ENCODE measurements around the gene CAMSAP2.
"Not testable (repeated sequence)": the region's sequence is repeated elsewhere in the genome, so short reads cannot be mapped to it uniquely, and the experiment has no call there.

The CAMSAP2 gene

DNA sequence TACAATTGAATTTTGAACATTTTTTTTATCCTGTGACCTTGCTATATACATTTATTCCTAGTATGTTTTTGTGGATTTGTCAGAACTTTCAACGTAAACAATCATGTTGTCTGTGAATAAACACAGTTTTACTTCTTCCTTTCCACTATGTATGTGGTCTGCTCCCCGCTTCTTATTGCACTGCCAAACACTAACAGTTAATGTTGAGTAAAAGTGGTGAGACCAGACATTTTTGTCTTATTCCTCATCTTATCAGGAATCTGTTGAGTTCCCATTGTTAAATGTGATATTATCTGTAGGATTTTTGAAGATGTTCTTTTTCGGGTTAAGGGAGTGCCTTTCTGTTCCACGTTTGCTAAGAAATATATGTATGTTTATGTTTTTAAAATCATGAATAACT is 45.9 kb downstream of the CAMSAP2 start:
- DNase-seq (ENCODE audit: low read depth in 2 of 2) = no peak

- DNase-seq (ENCODE audit: low read depth in 2 of 2) = no peak
Observed at GRCh38 chr1:200786788-200787187, 48.1 kb downstream of the CAMSAP2 start.

DNA sequence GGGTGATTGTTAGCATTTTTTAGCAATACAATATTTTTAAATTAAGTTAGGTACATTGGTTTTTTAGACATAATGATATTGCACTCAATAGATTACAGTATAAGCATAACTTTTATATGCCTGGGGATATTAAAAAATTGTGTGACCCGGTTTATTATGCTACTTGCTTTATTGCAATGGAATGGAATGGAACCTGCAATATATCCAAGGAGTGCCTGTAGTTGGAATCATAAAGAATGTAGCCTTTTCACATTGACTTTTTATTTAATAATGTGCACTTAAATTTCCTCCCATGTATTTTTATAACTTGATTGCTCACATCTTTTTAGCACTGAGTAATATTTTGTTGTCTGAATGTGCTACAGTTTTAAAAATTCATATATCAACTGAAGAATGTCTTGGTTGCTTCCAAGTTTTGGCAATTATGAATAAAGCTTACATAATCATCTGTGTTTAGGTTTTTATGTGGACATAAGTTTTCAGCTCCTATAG is 49.2 kb downstream of the CAMSAP2 start:
- no peak for DNase-seq (ENCODE audit: low read depth in 2 of 2)

DNA sequence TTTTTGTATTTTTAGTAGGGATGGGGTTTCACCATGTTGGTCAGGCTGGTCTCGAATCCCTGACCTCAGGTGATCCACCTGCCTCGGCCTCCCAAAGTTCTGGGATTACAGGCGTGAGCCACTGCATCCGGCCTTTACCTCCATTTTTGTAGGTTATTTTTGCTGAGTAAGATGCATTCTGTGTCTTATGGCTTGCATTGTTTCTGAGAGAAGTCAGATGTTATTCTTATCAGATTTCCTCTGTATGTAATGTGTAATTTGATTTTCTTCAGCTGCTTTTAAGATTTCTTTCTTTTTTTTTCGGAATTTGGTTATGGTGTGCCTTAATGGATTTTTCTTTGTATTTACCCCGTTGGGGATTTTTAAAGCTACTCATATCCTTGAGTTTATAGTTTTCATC is 52.3 kb downstream of the CAMSAP2 start:
- DNase-seq (ENCODE audit: low read depth in 2 of 2) = not testable (repeated sequence)

- no peak for DNase-seq (ENCODE audit: low read depth in 2 of 2)
Observed at GRCh38 chr1:200793677-200794076, 55.0 kb downstream of the CAMSAP2 start.

DNA sequence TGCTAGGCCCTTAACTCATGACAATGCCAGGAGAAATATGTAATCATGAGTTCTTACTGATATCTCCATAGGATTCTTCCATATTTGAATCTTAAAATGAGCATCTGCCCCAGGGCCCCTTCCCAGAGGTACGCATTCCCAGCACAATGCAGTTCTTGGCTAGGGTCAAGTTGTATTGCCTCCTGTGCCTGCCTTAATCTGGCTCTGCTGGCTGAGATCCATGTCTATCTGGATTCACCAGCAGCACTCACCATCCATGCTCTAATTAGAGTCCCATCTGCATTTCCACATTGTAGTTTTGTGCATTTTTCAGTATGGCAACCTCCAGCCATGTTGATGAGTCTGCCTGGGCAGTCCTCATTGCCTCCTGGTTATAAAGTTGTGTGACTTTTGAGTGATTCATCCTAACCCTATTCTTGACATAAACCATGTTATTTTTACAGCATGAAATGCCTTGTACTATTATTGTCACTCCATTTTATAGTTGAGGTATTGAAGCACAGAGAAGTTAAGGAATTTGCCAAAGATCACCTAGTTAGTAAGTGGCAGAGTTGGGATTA is 55.9 kb downstream of the CAMSAP2 start:
- no peak for DNase-seq (ENCODE audit: low read depth in 2 of 2)

- DNase-seq (ENCODE audit: low read depth in 2 of 2) = no peak
Observed at GRCh38 chr1:200795156-200795555, 56.5 kb downstream of the CAMSAP2 start.

- DNase-seq (ENCODE audit: low read depth in 2 of 2) = no peak
Observed at GRCh38 chr1:200802042-200802441, 63.3 kb downstream of the CAMSAP2 start.

- peak; percentile 56 to 64 for DNase-seq (ENCODE audit: low read depth in 2 of 2)
Observed at GRCh38 chr1:200802865-200803512, 64.3 kb downstream of the CAMSAP2 start.

- DNase-seq (ENCODE audit: low read depth in 2 of 2) = no peak
Observed at GRCh38 chr1:200805719-200806118, 67.0 kb downstream of the CAMSAP2 start.

DNA sequence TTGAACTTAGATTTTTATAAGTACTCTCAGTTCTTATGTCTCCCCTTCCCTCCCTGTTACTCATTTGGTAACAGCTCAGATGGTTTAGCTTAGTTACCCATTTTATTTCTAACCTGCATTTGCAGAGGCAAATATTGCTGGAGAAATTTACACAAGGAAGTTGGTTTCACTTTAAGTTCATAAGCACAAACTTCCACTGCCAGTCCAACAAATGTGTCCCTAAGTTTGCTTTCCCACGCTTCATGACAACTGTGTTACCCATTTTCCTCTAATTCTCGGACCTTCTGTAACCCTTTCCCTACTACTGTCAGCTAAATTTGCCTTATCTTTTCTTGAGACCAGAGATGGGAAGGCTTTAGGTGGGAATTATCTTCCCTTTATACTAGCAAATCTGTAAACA is 70.2 kb downstream of the CAMSAP2 start:
- no peak for DNase-seq (ENCODE audit: low read depth in 2 of 2)

GRCh38 chr1:200811704-200812103 is 73.0 kb downstream of the CAMSAP2 start:
- no peak for DNase-seq (ENCODE audit: low read depth in 2 of 2)

GRCh38 chr1:200816624-200817224 is 78.0 kb downstream of the CAMSAP2 start:
- DNase-seq (ENCODE audit: low read depth in 2 of 2) = not testable (repeated sequence)

- no peak for DNase-seq (ENCODE audit: low read depth in 2 of 2)
Observed at GRCh38 chr1:200818248-200818647, 79.6 kb downstream of the CAMSAP2 start.

DNA sequence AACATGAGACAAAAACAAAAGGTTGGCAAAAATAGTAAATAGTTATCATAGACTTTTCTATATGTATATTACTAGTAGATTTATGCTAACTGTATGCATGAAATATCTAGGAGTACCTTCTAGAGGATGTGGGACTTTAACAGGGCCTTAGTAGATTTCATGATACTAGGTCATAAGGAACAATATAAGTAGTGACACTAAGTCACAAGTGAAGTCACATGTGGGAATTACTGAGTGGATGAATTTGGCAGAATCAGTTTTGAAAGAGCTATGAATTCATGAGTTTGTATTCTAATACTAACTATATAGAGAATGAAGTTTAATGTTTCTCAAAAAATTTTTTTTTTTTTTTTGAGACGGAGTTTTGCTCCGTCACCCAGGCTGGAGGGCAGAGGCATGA is 81.0 kb downstream of the CAMSAP2 start:
- DNase-seq (ENCODE audit: low read depth in 2 of 2) = no peak

DNA sequence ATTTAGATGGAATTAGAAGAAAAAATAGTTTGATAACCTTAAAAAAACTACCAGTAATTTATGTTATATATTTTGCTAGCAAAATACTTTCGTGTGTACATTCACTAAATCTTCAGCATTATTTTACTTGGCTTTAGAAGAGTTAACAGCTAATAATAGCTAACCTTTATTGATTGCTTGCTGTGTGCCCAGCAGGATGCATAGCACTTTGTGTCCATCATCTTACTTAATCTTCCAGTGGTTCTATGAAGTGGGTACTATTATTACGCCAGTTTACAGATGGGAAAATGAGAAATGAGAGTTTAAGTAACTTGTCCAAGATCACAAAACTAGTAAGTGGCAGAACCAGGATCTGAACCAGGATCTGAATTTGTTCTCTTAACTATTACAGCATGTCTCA is 92.4 kb downstream of the CAMSAP2 start:
- no peak for DNase-seq (ENCODE audit: low read depth in 2 of 2)

- DNase-seq (ENCODE audit: low read depth in 2 of 2) = no peak
Observed at GRCh38 chr1:200834383-200834782, 95.7 kb downstream of the CAMSAP2 start.

DNA sequence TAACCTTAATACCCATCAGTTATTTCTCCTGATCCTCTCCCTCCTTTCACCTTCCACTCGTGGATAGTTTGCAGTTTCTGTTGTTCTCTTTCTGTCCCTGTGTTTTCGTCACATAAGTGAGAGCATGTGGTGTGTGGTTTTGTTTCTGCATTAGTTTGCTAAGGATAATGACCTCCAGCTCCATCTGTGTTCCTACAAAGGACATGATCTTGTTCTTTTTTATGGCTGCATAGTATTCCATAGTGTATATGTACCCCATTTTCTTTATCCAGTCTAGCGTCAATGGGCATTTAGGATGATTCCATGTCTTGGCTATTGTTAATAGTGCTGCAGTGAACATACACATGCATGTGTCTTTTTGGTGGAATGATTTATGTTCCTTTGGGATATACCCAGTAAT is 97.5 kb downstream of the CAMSAP2 start:
- DNase-seq (ENCODE audit: low read depth in 2 of 2) = no peak

- no peak for DNase-seq (ENCODE audit: low read depth in 2 of 2)
Observed at GRCh38 chr1:200837931-200838571, 99.4 kb downstream of the CAMSAP2 start.

- no peak for DNase-seq (ENCODE audit: low read depth in 2 of 2)
Observed at GRCh38 chr1:200838676-200839445, 100.2 kb downstream of the CAMSAP2 start.

DNA sequence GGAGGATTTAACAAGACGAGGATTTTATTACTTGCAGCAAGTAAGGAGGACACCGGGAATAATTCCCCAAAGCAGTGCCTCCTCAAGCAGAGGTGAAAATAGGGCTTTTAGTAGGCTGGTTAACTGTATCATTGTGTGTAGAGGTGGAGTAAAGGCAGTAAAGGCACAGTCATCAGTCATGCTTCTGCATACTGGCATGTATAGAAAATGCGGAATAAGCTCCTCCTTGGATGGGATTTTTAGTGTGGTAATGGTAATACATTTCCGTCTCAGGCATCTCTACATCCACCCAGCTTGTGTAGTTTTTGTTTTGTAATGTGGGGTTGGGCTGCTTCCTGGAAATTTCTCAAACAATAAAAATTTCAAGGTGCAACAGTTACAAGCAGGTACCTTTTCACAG is 106.7 kb downstream of the CAMSAP2 start:
- DNase-seq (ENCODE audit: low read depth in 2 of 2) = no peak

GRCh38 chr1:200846398-200846797 is 107.7 kb downstream of the CAMSAP2 start:
- DNase-seq (ENCODE audit: low read depth in 2 of 2) = no peak
